DOHH2 (cell line): ENCODE measurements around the gene LRRC8D.

Experiments used
- H3F3A ChIP-seq: fragments of 200-600 bp; sonication (generic), shearing (Covaris generic); 2 replicates; pipeline ENCODE4 v1.6.0; 2016; ENCODE audit warnings: antibody characterized with exemption, mild to moderate bottlenecking; ENCODE audit not compliant: control insufficient read depth, insufficient read depth
- H3K27ac ChIP-seq: fragments of 200-600 bp; sonication (generic); 2 replicates; pipeline ENCODE4 v1.5.1; 2014; ENCODE audit warnings: low read depth, mild to moderate bottlenecking, low read length, moderate library complexity
- H3K27me3 ChIP-seq: fragments of 200-600 bp; sonication (generic); 2 replicates; pipeline ENCODE4 v1.6.1; 2014; ENCODE audit warnings: mild to moderate bottlenecking, low read length, mixed read lengths; ENCODE audit not compliant: control insufficient read depth
- H3K36me3 ChIP-seq: fragments of 200-600 bp; sonication (generic); 2 replicates; pipeline ENCODE4 v1.6.1; 2014; ENCODE audit warnings: mild to moderate bottlenecking, low read length, moderate library complexity, mixed read lengths; ENCODE audit not compliant: control insufficient read depth
- H3K4me1 ChIP-seq: fragments of 200-600 bp; sonication (generic); 2 replicates; pipeline ENCODE4 v1.6.1; 2014; ENCODE audit warnings: mild to moderate bottlenecking, low read length, mixed read lengths; ENCODE audit not compliant: control insufficient read depth
- H3K4me2 ChIP-seq: fragments of 200-600 bp; sonication (generic); 2 replicates; pipeline ENCODE4 v1.6.0; 2014; ENCODE audit warnings: mild to moderate bottlenecking, low read length, moderate library complexity
- H3K4me3 ChIP-seq: fragments of 200-600 bp; sonication (generic); 2 replicates; pipeline ENCODE4 v1.5.1; 2014; ENCODE audit warnings: mild to moderate bottlenecking, low read length, mixed read lengths
- H3K79me2 ChIP-seq: fragments of 200-600 bp; sonication (generic); 2 replicates; pipeline ENCODE4 v1.6.1; 2014; ENCODE audit warnings: mild to moderate bottlenecking, low read length, mixed read lengths; ENCODE audit not compliant: control insufficient read depth
- H3K9me2 ChIP-seq: fragments of 200-600 bp; sonication (generic); replicated peaks from 2 replicates; pipeline ENCODE4 v1.6.1; 2014; ENCODE audit warnings: mild to moderate bottlenecking, low read length, mixed read lengths; ENCODE audit not compliant: control insufficient read depth
- H3K9me3 ChIP-seq: fragments of 200-600 bp; sonication (generic); 2 replicates; pipeline ENCODE4 v1.6.1; 2014; ENCODE audit warnings: antibody characterized with exemption, low read length, mixed read lengths; ENCODE audit not compliant: control insufficient read depth, insufficient read depth
- H4K20me1 ChIP-seq: fragments of 200-600 bp; sonication (generic); 2 replicates; pipeline ENCODE4 v1.6.0; 2014; ENCODE audit warnings: low read depth, mild to moderate bottlenecking, antibody characterized with exemption, low read length, moderate library complexity; ENCODE audit not compliant: control insufficient read depth, insufficient read depth
- EZH2phosphoT487 ChIP-seq: fragments of 200-600 bp; sonication (generic); IDR thresholded peaks from 2 replicates; pipeline ENCODE4 v1.6.1; 2017; ENCODE audit warnings: borderline replicate concordance, mild to moderate bottlenecking, antibody characterized with exemption, low read length, moderate library complexity, mixed read lengths
- TF ChIP-seq, protein P1 (sequence below): fragments of 200-600 bp; sonication (generic); IDR thresholded peaks from one replicate; pipeline ENCODE4 v1.5.1; 2014; ENCODE audit warnings: antibody characterized with exemption, mild to moderate bottlenecking, low read depth, low read length; ENCODE audit not compliant: poor library complexity, severe bottlenecking

LRRC8D gene

DNA sequence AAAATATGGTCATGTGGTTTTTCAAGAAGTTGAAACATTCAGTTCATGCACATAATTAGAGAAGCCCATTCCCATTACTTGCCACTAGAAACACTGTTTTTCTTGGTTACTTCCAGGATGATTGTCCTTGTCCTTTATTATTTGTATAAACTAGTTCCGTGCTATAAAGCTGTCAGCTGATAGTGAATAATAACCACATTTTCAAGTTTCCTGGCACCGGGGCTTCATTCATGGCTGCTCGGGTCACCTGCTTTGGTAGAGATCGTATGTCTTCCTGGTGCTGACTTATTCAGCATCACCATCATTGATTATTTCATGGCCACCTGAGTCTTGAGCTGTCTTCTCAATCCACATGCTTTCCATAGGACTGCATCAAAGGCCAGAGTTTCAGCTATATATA is 111.1 kb downstream of the LRRC8D start:
- no peaks in the 10 kb centered on the region for H3K9me3 ChIP-seq
- no peak for TF ChIP-seq EZH2phosphoT487
- H3K36me3 ChIP-seq: peaks cover 23% of the 10 kb centered on the region
- no peak overlapping the region for H3K4me3 ChIP-seq
- no peaks in the 10 kb centered on the region for H3F3A ChIP-seq
- no peaks in the 10 kb centered on the region for H3K9me2 ChIP-seq
- no peaks in the 10 kb centered on the region for H4K20me1 ChIP-seq
- H3K4me1 ChIP-seq: peaks cover 11% of the 10 kb centered on the region
- no peaks in the 10 kb centered on the region for H3K79me2 ChIP-seq
- H3K4me2 ChIP-seq: no peak overlapping the region
- no peak overlapping the region for H3K27ac ChIP-seq
- H3K27me3 ChIP-seq: no peaks in the 10 kb centered on the region

DNA sequence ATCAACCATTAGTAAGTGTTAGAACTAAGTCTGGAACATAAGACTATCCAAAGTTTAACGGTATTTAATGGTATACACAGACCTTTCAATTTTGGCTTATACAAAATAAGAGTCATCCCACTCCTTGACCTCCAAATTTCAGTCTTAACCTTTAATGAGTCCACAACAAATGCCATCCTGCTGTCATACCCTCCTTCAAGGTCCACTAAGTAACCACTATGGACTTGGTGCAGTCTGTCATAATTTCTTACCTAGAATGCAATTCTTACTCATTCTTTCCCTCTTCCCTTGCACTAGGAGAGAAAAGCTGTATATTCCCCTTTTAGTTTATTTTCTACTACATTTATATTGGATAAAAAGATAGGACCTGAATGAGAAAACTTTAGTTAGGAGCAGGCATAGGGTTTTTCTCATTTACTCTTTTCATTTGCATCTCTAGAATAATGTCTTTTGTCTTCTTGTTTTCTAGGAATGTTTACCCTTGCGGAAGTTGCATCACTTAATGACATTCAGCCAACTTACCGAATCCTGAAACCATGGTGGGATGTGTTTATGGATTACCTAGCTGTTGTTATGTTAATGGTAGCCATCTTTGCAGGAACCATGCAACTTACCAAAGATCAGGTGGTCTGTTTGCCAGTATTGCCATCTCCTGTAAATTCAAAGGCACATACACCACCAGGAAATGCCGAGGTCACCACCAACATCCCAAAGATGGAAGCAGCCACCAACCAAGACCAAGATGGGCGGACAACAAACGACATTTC is 111.9 kb downstream of the LRRC8D start:
- no peak overlapping the region for H3K4me3 ChIP-seq
- no peaks in the 10 kb centered on the region for H3F3A ChIP-seq
- no peaks in the 10 kb centered on the region for H4K20me1 ChIP-seq
- H3K4me2 ChIP-seq: no peak overlapping the region
- H3K9me2 ChIP-seq: no peaks in the 10 kb centered on the region
- TF ChIP-seq, protein P1, sequence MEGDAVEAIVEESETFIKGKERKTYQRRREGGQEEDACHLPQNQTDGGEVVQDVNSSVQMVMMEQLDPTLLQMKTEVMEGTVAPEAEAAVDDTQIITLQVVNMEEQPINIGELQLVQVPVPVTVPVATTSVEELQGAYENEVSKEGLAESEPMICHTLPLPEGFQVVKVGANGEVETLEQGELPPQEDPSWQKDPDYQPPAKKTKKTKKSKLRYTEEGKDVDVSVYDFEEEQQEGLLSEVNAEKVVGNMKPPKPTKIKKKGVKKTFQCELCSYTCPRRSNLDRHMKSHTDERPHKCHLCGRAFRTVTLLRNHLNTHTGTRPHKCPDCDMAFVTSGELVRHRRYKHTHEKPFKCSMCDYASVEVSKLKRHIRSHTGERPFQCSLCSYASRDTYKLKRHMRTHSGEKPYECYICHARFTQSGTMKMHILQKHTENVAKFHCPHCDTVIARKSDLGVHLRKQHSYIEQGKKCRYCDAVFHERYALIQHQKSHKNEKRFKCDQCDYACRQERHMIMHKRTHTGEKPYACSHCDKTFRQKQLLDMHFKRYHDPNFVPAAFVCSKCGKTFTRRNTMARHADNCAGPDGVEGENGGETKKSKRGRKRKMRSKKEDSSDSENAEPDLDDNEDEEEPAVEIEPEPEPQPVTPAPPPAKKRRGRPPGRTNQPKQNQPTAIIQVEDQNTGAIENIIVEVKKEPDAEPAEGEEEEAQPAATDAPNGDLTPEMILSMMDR: no peak
- no peak for TF ChIP-seq EZH2phosphoT487
- H3K4me1 ChIP-seq: peaks cover 11% of the 10 kb centered on the region
- no peaks in the 10 kb centered on the region for H3K9me3 ChIP-seq
- H3K79me2 ChIP-seq: no peaks in the 10 kb centered on the region
- H3K27me3 ChIP-seq: no peaks in the 10 kb centered on the region
- H3K27ac ChIP-seq: no peak overlapping the region
- peaks cover 23% of the 10 kb centered on the region for H3K36me3 ChIP-seq

- Histone ChIP-seq H3K4me1 (no peaks in the 10 kb centered on the region), H3K4me3 (no peak overlapping the region), H3K9me2 (no peaks in the 10 kb centered on the region), H3K9me3 (no peaks in the 10 kb centered on the region), H3K36me3 (peaks cover 23% of the 10 kb centered on the region), H3K79me2 (no peaks in the 10 kb centered on the region), H4K20me1 (no peaks in the 10 kb centered on the region), H3K27ac (no peak overlapping the region), H3K27me3 (no peaks in the 10 kb centered on the region), H3F3A (no peaks in the 10 kb centered on the region), H3K4me2 (no peak overlapping the region)
- TF ChIP-seq, protein P1: no peak
- no peak for TF ChIP-seq EZH2phosphoT487
Observed at GRCh38 chr1:89934461-89934860, 113.6 kb downstream of the LRRC8D start.

DNA sequence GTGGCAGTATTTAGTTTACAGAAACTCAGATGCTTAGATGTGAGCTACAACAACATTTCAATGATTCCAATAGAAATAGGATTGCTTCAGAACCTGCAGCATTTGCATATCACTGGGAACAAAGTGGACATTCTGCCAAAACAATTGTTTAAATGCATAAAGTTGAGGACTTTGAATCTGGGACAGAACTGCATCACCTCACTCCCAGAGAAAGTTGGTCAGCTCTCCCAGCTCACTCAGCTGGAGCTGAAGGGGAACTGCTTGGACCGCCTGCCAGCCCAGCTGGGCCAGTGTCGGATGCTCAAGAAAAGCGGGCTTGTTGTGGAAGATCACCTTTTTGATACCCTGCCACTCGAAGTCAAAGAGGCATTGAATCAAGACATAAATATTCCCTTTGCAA is 114.4 kb downstream of the LRRC8D start:
- TF ChIP-seq, protein P1: no peak
- TF ChIP-seq EZH2phosphoT487: no peak
- Histone ChIP-seq H4K20me1 (no peaks in the 10 kb centered on the region), H3K27me3 (no peaks in the 10 kb centered on the region), H3K4me2 (no peak overlapping the region), H3F3A (no peaks in the 10 kb centered on the region), H3K9me3 (no peaks in the 10 kb centered on the region), H3K9me2 (no peaks in the 10 kb centered on the region), H3K27ac (no peak overlapping the region), H3K4me1 (no peaks in the 10 kb centered on the region), H3K36me3 (peaks cover 23% of the 10 kb centered on the region), H3K4me3 (no peak overlapping the region), H3K79me2 (no peaks in the 10 kb centered on the region)
